ENCODE data around the gene SYTL5.

DNA sequence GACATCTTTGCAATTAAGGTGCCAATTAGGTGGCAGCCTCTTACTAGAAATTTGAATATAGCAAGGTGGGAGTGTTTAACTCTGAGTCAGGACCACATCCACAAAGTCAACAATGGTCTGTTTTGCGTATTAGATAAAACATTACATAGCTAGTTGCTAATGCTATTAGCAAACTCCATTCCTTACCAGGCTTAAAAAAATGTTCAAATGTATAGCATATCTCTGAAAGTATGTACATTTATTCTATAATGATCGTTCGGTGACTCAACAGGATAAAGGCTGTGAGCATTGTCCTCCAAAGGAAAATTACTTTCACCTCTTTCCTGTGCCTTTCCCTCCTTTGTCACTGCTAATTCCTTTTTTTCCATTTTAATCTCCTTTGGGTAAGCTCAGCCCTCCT lies 74.5 kb downstream of the SYTL5 start:
- no peak for TF ChIP-seq EZH2 (IDR thresholded peaks at IDR 0.05; ENCODE audit: borderline replicate concordance, low read length)
- TF ChIP-seq, protein P1, sequence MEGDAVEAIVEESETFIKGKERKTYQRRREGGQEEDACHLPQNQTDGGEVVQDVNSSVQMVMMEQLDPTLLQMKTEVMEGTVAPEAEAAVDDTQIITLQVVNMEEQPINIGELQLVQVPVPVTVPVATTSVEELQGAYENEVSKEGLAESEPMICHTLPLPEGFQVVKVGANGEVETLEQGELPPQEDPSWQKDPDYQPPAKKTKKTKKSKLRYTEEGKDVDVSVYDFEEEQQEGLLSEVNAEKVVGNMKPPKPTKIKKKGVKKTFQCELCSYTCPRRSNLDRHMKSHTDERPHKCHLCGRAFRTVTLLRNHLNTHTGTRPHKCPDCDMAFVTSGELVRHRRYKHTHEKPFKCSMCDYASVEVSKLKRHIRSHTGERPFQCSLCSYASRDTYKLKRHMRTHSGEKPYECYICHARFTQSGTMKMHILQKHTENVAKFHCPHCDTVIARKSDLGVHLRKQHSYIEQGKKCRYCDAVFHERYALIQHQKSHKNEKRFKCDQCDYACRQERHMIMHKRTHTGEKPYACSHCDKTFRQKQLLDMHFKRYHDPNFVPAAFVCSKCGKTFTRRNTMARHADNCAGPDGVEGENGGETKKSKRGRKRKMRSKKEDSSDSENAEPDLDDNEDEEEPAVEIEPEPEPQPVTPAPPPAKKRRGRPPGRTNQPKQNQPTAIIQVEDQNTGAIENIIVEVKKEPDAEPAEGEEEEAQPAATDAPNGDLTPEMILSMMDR (conservative IDR thresholded peaks at IDR 0.05 in 1 of 2, IDR thresholded peaks at IDR 0.05 in 1 of 2; ENCODE audit: extremely low read depth in 1 of 2, insufficient read depth in 1 of 2, low read depth in 1 of 2, low read length in 2 of 2) = no peak

Data from mammary epithelial cell (primary cell).